PFSK-1 (cell line): ENCODE results near the gene RASA1.

Experiments used
- FOXP2 ChIP-seq: optimal IDR thresholded peaks from 2 replicates; pipeline ENCODE3; 2011; ENCODE audit warnings: borderline replicate concordance, control low read depth, inconsistent platforms; ENCODE audit not compliant: insufficient read depth; ENCODE audit errors: extremely low read length, extremely low read depth
- POLR2AphosphoS5 ChIP-seq: IDR thresholded peaks from 2 replicates; pipeline ENCODE4 v1.6.1; 2012; ENCODE audit warnings: low read depth, mild to moderate bottlenecking, control low read depth, low read length, moderate library complexity
- REST ChIP-seq, 2 experiments: IDR thresholded peaks; 2 replicates each; pipeline versions ENCODE4 v1.6.1 to v1.8.0; 2011 to 2012; ENCODE audit warnings: low read depth in 2 of 2, low read length in 2 of 2, control low read depth in 1 of 2, inconsistent platforms in 1 of 2, mild to moderate bottlenecking in 1 of 2, moderate library complexity in 1 of 2; ENCODE audit not compliant: insufficient read depth in 1 of 2
- SIN3A ChIP-seq: IDR thresholded peaks from 2 replicates; pipeline ENCODE4 v1.6.1; 2012; ENCODE audit warnings: mild to moderate bottlenecking, low read length, moderate library complexity, borderline replicate concordance; ENCODE audit not compliant: insufficient read depth
- TAF1 ChIP-seq: IDR thresholded peaks from 2 replicates; pipeline ENCODE4 v1.6.1; 2012; ENCODE audit warnings: low read length, control low read depth, borderline replicate concordance; ENCODE audit not compliant: insufficient read depth

The RASA1 gene

GRCh38 chr5:87278590-87279100 is 11.0 kb downstream of the RASA1 start:
- TF ChIP-seq FOXP2, result no peak
- no peak for TF ChIP-seq POLR2AphosphoS5
- no peak for TF ChIP-seq SIN3A
- no peak for TF ChIP-seq TAF1
- no peak for TF ChIP-seq REST (IDR thresholded peaks at IDR 0.05; ENCODE audit: insufficient read depth in 1 of 2, low read depth in 2 of 2, low read length in 2 of 2)

DNA sequence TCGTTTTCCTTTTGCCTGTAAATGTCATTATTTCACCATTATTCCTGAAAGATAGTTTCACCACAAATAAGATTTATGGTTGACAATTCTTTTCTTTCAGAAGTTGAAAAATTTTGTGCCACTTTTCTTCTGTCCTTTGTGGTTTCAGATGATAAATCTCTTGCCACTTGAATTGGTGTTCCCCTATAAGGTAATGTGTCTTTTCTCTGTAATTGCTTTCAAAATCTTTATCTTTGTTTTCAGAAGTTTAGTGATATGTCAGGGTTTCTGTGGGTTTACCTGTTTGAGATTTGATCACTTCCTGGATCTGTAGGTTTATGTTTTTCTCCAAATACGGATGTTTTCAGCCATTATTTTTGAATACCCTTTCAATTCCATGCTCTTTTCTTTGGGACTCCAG is 14.6 kb downstream of the RASA1 start:
- TF ChIP-seq POLR2AphosphoS5 (no peak), FOXP2 (no peak), REST (IDR thresholded peaks at IDR 0.05; ENCODE audit: insufficient read depth in 1 of 2, low read depth in 2 of 2, low read length in 2 of 2) (no peak), SIN3A (no peak), TAF1 (no peak)

DNA sequence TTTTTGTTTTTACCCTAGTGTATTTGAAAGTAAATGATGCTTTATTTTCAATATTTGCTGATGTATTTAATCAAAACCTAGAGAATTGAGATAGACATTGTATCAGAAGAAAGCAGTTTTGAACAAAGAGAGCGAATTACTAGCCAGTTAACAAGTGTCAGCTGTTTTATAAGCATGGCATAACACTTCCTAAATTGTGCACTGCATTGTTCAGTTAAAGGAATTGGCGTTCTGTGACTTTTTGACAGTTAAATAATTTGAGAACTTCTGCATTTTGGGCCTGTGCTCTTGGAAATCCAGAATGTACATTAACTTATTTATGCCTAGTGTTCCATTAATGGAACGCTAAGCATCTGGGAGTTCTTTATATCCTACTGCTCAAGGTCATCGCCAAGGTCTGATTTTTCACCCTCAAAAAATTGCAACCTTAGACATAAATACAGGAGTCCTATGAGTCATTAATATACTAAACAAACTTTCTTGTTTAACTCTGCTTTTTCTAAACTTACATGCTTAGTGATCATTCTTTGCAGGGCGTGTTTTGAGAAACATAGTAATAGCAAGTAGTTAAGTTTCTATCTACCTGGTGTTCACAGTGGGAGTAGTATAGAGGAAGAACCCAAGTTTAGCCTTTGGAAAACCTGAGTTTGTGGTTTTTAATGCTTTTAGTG is 31.1 kb downstream of the RASA1 start:
- TF ChIP-seq REST (IDR thresholded peaks at IDR 0.05; ENCODE audit: insufficient read depth in 1 of 2, low read depth in 2 of 2, low read length in 2 of 2) (no peak), TAF1 (no peak), POLR2AphosphoS5 (no peak), FOXP2 (no peak), SIN3A (no peak)

- TF ChIP-seq SIN3A (no peak), TAF1 (no peak), FOXP2 (no peak), REST (IDR thresholded peaks at IDR 0.05; ENCODE audit: insufficient read depth in 1 of 2, low read depth in 2 of 2, low read length in 2 of 2) (no peak), POLR2AphosphoS5 (no peak)
Measured at GRCh38 chr5:87300176-87300575, 32.5 kb downstream of the RASA1 start.

- TF ChIP-seq POLR2AphosphoS5 (no peak), FOXP2 (no peak), REST (IDR thresholded peaks at IDR 0.05; ENCODE audit: insufficient read depth in 1 of 2, low read depth in 2 of 2, low read length in 2 of 2) (no peak), SIN3A (no peak), TAF1 (no peak)
Measured at GRCh38 chr5:87300744-87301143, 33.1 kb downstream of the RASA1 start.
